Activated naive CD4-positive, alpha-beta T cell treated with anti-CD3 and anti-CD28 coated beads, Interleukin-2, amount 10 ng/mL, durations not matched to agents 5 hours and 36 hours (primary cell): ENCODE data around the gene SPACA5. TPM values are rescaled to one million over a fixed set of nuclear protein-coding genes. Genes with fewer than 3 reads are reported as not detected.

Experiments used
- total RNA-seq, 2 experiments: library from RNA; stranded (reverse); gene quantifications; one replicate each; pipeline ENCODE4 v1.2.3, GENCODE V29; 2021

SPACA5 gene
- total RNA-seq: not detected

DNA sequence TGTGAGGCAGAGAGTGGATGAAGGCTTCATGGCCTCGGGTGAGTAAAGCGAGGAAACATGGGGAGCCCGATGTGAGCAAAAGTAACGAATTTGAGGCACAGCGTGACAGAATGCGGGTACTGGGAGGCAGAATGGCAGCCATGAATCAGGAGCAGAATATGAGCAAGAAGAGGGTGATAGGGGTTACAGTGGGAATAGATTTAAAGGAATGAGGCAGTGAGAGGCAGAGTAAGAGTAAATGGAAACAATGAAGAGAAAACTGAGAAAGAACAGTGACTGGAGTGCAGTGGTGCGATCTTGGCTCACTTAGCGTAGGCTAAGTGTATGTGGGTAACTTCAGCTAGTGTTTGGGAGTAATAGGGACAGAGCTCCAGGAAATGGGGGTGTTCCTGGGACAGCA, at the start of gene SPACA5:
TSS of gene SPACA5 (plus strand) at position 301 of the 400 bp plus-strand sequence. CDS start 815 bp downstream, outside the sequence.

DNA sequence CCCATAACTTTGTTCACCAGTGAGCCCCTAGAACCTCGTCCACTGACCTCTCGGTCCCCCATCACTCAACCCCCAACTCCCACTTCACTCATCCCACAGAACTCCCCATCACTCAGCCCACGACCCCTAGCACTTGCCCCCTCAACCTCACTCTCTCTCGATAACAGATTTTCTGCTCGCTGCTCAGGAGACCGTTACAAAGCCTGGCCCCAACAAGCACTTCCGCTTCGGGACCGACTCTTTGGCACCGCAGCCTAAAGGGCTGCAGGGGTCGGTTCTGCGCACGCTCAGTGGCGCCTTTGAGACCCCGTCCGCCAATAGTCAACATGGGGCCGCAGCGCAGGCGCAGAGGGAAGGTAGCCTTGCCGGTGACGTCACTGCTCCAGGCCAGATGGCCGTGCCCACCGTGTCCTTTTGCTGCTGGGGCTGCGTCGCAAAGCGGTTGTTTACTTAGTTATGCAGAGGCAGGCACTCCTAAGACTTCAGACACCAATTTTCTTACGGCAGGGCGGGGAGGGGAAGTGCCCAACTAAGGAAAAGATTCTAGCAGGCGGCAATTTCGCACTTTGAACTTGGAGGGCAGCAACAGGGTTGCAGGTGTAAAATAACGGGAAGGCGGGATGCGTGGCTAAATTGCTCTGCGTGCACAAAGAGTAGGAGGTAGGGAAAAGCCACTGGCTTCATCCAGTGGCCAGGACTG, 2.9 kb upstream of the SPACA5 start, which contains the start of gene ZNF182:
TSS of gene ZNF182 (minus strand) at position 232 of the 700 bp plus-strand sequence. CDS start 1,380 bp downstream, outside the sequence.

Other genes with a start within 250 kb of the SPACA5 start
- 10 to 100 TPM in 1 of 2 experiments, 1 to 10 TPM in 1; 9.3 to 10.5 TPM for gene ZNF81, start 170.1 kb upstream of the SPACA5 start, total RNA-seq
- gene ZNF182, start 3.0 kb upstream of the SPACA5 start, total RNA-seq: 10 to 100 TPM; 11.1 to 12.5 TPM
- 1 to 10 TPM; 1.2 to 1.3 TPM for gene ZNF630, start 64.7 kb downstream of the SPACA5 start, total RNA-seq
- not detected for gene SPACA5B, start 123.6 kb downstream of the SPACA5 start, total RNA-seq
- not detected for gene SSX5, start 189.8 kb downstream of the SPACA5 start, total RNA-seq
- gene SSX1, start 248.4 kb downstream of the SPACA5 start, total RNA-seq: not detected